Esophagus muscularis mucosa (tissue), 4 donors: Measurements from ENCODE around the gene KRT28. TPM values are rescaled to one million over a fixed set of nuclear protein-coding genes. Genes with fewer than 3 reads are reported as not detected.

Experiments
- DNase-seq: peaks from one replicate; pipeline ENCODE4 v3.0.0-alpha.2; 2017; ENCODE audit errors: extremely low spot score
- H3K27ac ChIP-seq, 4 donors: fragments of 200-600 bp; sonication (generic); replicated peaks in 1 of 4; 1 replicate in 3 of 4; 2 replicates in 1 of 4; pipeline ENCODE4 v1.5.1; 2016 to 2019; ENCODE audit warnings: mild to moderate bottlenecking in 1 of 4
- H3K27me3 ChIP-seq, 4 donors: fragments of 200-600 bp; sonication (generic); one replicate each; pipeline versions ENCODE4 v1.5.1 to v1.6.0; 2016 to 2019
- H3K36me3 ChIP-seq, 4 donors: fragments of 200-600 bp; sonication (generic); one replicate each; pipeline ENCODE4 v1.5.1; 2016 to 2019
- H3K4me1 ChIP-seq, 4 donors: fragments of 200-600 bp; sonication (generic); one replicate each; pipeline ENCODE4 v1.5.1; 2016 to 2019
- H3K4me3 ChIP-seq, 4 donors: fragments of 200-600 bp; sonication (generic); 1 replicate in 2 of 4; 2 replicates in 2 of 4; pipeline ENCODE4 v1.5.1; 2016 to 2019; ENCODE audit warnings: mild to moderate bottlenecking in 4 of 4, moderate library complexity in 1 of 4
- H3K9me3 ChIP-seq, 4 donors: fragments of 200-600 bp; sonication (generic); 1 replicate in 3 of 4; 2 replicates in 1 of 4; pipeline ENCODE4 v1.5.1; 2016 to 2019
- EP300 ChIP-seq: sonication (generic); formaldehyde crosslinking; IDR thresholded peaks from one replicate; pipeline ENCODE4 v1.6.1; 2017; ENCODE audit warnings: antibody characterized with exemption
- POLR2A ChIP-seq: fragments of 450-650 bp; IDR thresholded peaks from one replicate; pipeline ENCODE4 v1.6.1; 2017; ENCODE audit warnings: antibody characterized with exemption, moderate library complexity, mild to moderate bottlenecking, low read depth
- POLR2AphosphoS5 ChIP-seq, 2 donors: sonication (generic); formaldehyde crosslinking; IDR thresholded peaks; one replicate each; pipeline ENCODE4 v1.6.1; 2017; ENCODE audit warnings: antibody characterized with exemption in 2 of 2
- WGBS: methylation state at CpG from one replicate; pipeline ENCODE4 v1.1.5; 2018; 5-methylcytosine and 5-hydroxymethylcytosine counted together
- intact Hi-C: fragments of 100-400 bp; cut with DNase I; formaldehyde crosslinking; loops from one replicate; pipeline ENCODE4 v1.15.1; 2023
- total RNA-seq, 4 donors: library from RNA; depleted of rRNA; stranded (reverse); fragments of >200 nt; gene quantifications; one replicate each; pipeline versions ENCODE4 v1.1.0 to v1.2.1, GENCODE V29; 2016
- TF ChIP-seq, protein P1 (sequence below), 3 experiments: fragments of 200-600 bp in 2 of 3; fragments of 450-650 bp in 1 of 3; sonication (generic) in 2 of 3; IDR thresholded peaks; one replicate each; pipeline ENCODE4 v1.5.1; 2017 to 2019; ENCODE audit warnings: antibody characterized with exemption in 3 of 3, mild to moderate bottlenecking in 2 of 3, moderate library complexity in 1 of 3

Gene KRT28
- total RNA-seq, 4 donors from 2014 or later: not detected

DNA sequence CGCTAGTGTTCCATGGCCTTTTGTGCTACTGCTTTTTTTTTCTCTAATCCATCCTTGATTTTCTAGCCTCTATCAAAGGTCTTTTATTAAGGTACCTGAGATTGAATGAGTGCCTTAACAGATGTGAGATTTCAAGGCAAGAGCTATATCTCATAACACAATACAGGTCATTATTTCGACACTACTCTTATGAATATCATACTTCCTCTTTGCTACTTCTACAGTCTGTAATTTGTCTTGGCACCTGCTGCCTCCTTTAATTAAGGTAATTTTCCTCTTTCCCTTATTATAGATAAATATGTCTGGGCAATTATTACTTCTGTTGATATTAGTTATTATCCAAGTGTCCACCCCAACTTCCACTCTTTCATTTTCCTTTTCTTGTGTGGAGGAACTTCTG, 5.3 kb downstream of the KRT28 start:
- no peak overlapping the region for H3K4me3 ChIP-seq
- intact Hi-C loops: no loop called here
- peaks cover 0 to 43% (median 0%) of the 10 kb centered on the region in 4 donors for H3K27me3 ChIP-seq
- WGBS: 80% methylated on average over 2 of the region's 2 CpGs
- H3K36me3 ChIP-seq: no peaks in the 10 kb centered on the region
- H3K27ac ChIP-seq: no peak overlapping the region
- TF ChIP-seq EP300 (no peak), POLR2A (no peak), POLR2AphosphoS5 (IDR thresholded peaks at IDR 0.05) (no peak)
- TF ChIP-seq, protein P1, sequence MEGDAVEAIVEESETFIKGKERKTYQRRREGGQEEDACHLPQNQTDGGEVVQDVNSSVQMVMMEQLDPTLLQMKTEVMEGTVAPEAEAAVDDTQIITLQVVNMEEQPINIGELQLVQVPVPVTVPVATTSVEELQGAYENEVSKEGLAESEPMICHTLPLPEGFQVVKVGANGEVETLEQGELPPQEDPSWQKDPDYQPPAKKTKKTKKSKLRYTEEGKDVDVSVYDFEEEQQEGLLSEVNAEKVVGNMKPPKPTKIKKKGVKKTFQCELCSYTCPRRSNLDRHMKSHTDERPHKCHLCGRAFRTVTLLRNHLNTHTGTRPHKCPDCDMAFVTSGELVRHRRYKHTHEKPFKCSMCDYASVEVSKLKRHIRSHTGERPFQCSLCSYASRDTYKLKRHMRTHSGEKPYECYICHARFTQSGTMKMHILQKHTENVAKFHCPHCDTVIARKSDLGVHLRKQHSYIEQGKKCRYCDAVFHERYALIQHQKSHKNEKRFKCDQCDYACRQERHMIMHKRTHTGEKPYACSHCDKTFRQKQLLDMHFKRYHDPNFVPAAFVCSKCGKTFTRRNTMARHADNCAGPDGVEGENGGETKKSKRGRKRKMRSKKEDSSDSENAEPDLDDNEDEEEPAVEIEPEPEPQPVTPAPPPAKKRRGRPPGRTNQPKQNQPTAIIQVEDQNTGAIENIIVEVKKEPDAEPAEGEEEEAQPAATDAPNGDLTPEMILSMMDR (IDR thresholded peaks at IDR 0.05): no peak
- no peaks in the 10 kb centered on the region for H3K9me3 ChIP-seq
- no peak for DNase-seq
- H3K4me1 ChIP-seq: peaks cover 0 to 6% (median 0%) of the 10 kb centered on the region in 4 donors

GRCh38 chr17:40793832-40794231, 5.9 kb downstream of the KRT28 start:
- H3K27me3 ChIP-seq: peaks cover 0 to 38% (median 0%) of the 10 kb centered on the region in 4 donors

GRCh38 chr17:40791787-40792436, 7.8 kb downstream of the KRT28 start:
- DNase-seq: no peak
- intact Hi-C loops: no loop called here
- peaks cover 0 to 6% (median 0%) of the 10 kb centered on the region in 4 donors for H3K4me1 ChIP-seq
- 47% methylated on average over 6 of the region's 6 CpGs for WGBS
- no peaks in the 10 kb centered on the region for H3K9me3 ChIP-seq
- peak overlapping the region in 1 of 4 donors; percentile 2 for H3K27ac ChIP-seq
- H3K4me3 ChIP-seq: no peak overlapping the region
- no peaks in the 10 kb centered on the region for H3K36me3 ChIP-seq
- H3K27me3 ChIP-seq: peaks cover 0 to 29% (median 0%) of the 10 kb centered on the region in 4 donors
- TF ChIP-seq, protein P1 (IDR thresholded peaks at IDR 0.05): peak; percentile 21 to 47 (median 47)
- no peak for TF ChIP-seq POLR2A

More at GRCh38 chr17:40793832-40794231, 5.9 kb downstream of the KRT28 start:
- H3K4me1 ChIP-seq: peaks cover 0 to 6% (median 0%) of the 10 kb centered on the region in 4 donors
- no peaks in the 10 kb centered on the region for H3K9me3 ChIP-seq
- intact Hi-C loops: no loop called here
- TF ChIP-seq EP300 (no peak), POLR2AphosphoS5 (IDR thresholded peaks at IDR 0.05) (no peak), POLR2A (no peak)
- TF ChIP-seq, protein P1 (IDR thresholded peaks at IDR 0.05): no peak
- 65% methylated on average over 10 of the region's 10 CpGs for WGBS
- no peak overlapping the region for H3K27ac ChIP-seq
- H3K4me3 ChIP-seq: no peak overlapping the region
- DNase-seq: no peak
- H3K36me3 ChIP-seq: no peaks in the 10 kb centered on the region

DNA sequence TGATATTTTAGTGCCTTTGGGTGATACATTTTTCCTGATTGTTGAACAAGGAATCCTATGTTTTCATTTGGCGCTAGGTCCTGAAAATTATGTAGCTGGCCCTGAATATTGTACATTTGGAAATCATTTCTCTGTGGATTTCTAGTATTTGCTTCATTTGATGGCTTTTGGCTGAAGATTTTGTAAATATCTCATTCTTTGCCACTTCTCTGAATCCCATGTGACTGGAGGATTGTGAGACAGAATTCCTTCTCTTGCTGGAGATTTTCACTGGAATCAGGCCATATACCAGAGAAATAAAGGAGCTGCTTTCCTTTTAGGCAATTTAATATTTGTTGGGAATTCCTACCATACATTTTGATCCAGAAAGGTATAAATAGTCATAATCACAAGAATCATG, 8.6 kb downstream of the KRT28 start:
- TF ChIP-seq POLR2A: no peak
- TF ChIP-seq, protein P1 (IDR thresholded peaks at IDR 0.05): no peak
- no peak for TF ChIP-seq POLR2AphosphoS5 (IDR thresholded peaks at IDR 0.05)
- TF ChIP-seq EP300: no peak
- H3K27ac ChIP-seq: peak overlapping the region in 1 of 4 donors; percentile 2
- intact Hi-C loops: no loop called here
- WGBS: 75% methylated on average over 1 of the region's 1 CpG
- H3K36me3 ChIP-seq: no peaks in the 10 kb centered on the region
- peaks cover 0 to 6% (median 0%) of the 10 kb centered on the region in 4 donors for H3K4me1 ChIP-seq
- H3K27me3 ChIP-seq: peaks cover 0 to 21% (median 0%) of the 10 kb centered on the region in 4 donors
- no peak overlapping the region for H3K4me3 ChIP-seq
- no peak for DNase-seq
- no peaks in the 10 kb centered on the region for H3K9me3 ChIP-seq

DNA sequence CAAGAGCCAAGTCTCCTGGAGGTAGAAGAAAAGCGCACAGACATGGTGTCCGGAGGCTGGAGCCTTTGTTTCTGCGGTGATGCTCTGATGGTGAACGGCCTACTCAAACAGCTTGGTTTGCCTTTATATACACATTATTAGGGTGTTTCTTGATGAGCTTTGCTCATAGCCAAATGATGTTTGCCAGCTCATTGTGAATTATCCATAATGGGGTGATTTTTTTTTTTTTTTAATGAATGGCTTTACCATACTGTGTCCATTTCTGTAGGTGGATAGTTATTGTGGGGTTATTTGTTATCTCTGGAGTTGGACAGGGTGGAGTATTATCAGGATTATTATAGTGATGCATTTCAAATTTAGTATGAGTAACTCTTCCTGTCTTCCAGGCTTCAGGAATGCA, 17.3 kb downstream of the KRT28 start, which contains the start of gene KRT27:
KRT27 (minus strand) TSS at position 101 of the 400 bp plus-strand sequence; CDS start at position 44, 57 bp downstream.
- Histone ChIP-seq H3K27me3 (peaks cover 0 to 45% (median 13%) of the 10 kb centered on the region in 4 donors), H3K4me1 (no peaks in the 10 kb centered on the region), H3K36me3 (no peaks in the 10 kb centered on the region), H3K9me3 (no peaks in the 10 kb centered on the region), H3K4me3 (no peak within 1 kb of the TSS), H3K27ac (no peak within 1 kb of the TSS)
- no peak for DNase-seq
- 70% methylated on average over 3 of the region's 4 CpGs for WGBS
- intact Hi-C loops: no loop called here
- TF ChIP-seq, protein P1 (IDR thresholded peaks at IDR 0.05): no peak
- TF ChIP-seq POLR2AphosphoS5 (IDR thresholded peaks at IDR 0.05) (no peak), EP300 (no peak), POLR2A (no peak)
